Ishikawa (cell line): ENCODE data around the gene TRPV3.

Experiments used
- CEBPB ChIP-seq: IDR thresholded peaks from 2 replicates; pipeline ENCODE4 v1.6.1; 2012
- CREB1 ChIP-seq: IDR thresholded peaks from 2 replicates; pipeline ENCODE4 v1.6.1; 2012; ENCODE audit warnings: low read depth
- EGR1 ChIP-seq: IDR thresholded peaks from 2 replicates; pipeline ENCODE4 v1.6.1; 2012
- EP300 ChIP-seq: IDR thresholded peaks from 2 replicates; pipeline ENCODE4 v1.6.1; 2012; ENCODE audit warnings: borderline replicate concordance
- FOXM1 ChIP-seq: IDR thresholded peaks from 2 replicates; pipeline ENCODE4 v1.6.1; 2012; ENCODE audit warnings: low read depth, borderline replicate concordance
- MAX ChIP-seq: IDR thresholded peaks from 2 replicates; pipeline ENCODE4 v1.6.1; 2012
- NFIC ChIP-seq: IDR thresholded peaks from 2 replicates; pipeline ENCODE4 v1.6.1; 2012
- RAD21 ChIP-seq: IDR thresholded peaks from 2 replicates; pipeline ENCODE4 v1.6.1; 2012; ENCODE audit warnings: low read depth
- REST ChIP-seq: IDR thresholded peaks from 2 replicates; pipeline ENCODE4 v1.6.1; 2012; ENCODE audit warnings: low read depth, mild to moderate bottlenecking
- TAF1 ChIP-seq: IDR thresholded peaks from 2 replicates; pipeline ENCODE4 v1.6.1; 2012; ENCODE audit warnings: low read depth, mild to moderate bottlenecking
- TCF12 ChIP-seq: IDR thresholded peaks from 2 replicates; pipeline ENCODE4 v1.6.1; 2012; ENCODE audit warnings: low read depth
- TEAD4 ChIP-seq: IDR thresholded peaks from 2 replicates; pipeline ENCODE4 v1.6.1; 2012
- USF1 ChIP-seq: IDR thresholded peaks from 2 replicates; pipeline ENCODE4 v1.6.1; 2012
- YY1 ChIP-seq: IDR thresholded peaks from 2 replicates; pipeline ENCODE4 v1.6.1; 2012; ENCODE audit warnings: low read depth
- ZBTB7A ChIP-seq: IDR thresholded peaks from 2 replicates; pipeline ENCODE4 v1.6.1; 2012; ENCODE audit warnings: low read depth

Gene TRPV3

DNA sequence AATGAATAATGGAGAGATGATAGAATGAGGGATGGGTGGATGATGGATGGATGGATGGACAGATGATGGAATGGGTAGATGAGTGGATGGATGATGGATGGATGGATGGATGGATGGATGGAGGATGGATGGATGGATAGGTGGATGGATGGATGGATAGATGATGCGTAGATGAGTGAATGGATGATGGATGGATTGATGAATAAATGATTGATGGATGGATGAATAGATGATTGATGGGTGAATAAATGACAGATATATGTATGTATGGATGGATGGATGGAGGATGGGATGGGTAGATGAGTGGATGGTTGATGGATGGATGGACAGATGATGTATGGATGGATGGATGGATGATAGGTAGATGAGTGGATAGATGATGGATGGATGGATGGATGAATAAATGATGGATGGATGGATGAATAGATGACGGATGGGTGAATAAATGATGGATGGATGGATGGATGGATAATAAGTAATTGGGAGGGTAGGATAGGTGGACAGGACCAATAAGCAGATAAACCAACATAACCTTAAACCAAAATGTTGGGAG lies 7.9 kb downstream of the TRPV3 start:
- no peak for TF ChIP-seq RAD21
- TF ChIP-seq REST: no peak
- TF ChIP-seq TAF1: no peak
- TF ChIP-seq TEAD4: no peak
- no peak for TF ChIP-seq FOXM1
- TF ChIP-seq EP300: no peak
- no peak for TF ChIP-seq EGR1
- no peak for TF ChIP-seq MAX

GRCh38 chr17:3547628-3548027 lies 10.0 kb downstream of the TRPV3 start:
- TF ChIP-seq REST (no peak), TEAD4 (no peak), USF1 (no peak), NFIC (no peak), EP300 (no peak), TAF1 (no peak), ZBTB7A (no peak), CREB1 (no peak), EGR1 (no peak), YY1 (no peak), MAX (no peak), TCF12 (no peak), RAD21 (no peak), CEBPB (no peak), FOXM1 (no peak)

GRCh38 chr17:3546997-3547396 lies 10.6 kb downstream of the TRPV3 start:
- TF ChIP-seq USF1 (no peak), TAF1 (no peak), TCF12 (no peak), MAX (no peak), NFIC (no peak), ZBTB7A (no peak), TEAD4 (no peak), CEBPB (no peak), REST (no peak), RAD21 (no peak), FOXM1 (no peak), EGR1 (no peak), CREB1 (no peak), EP300 (no peak), YY1 (no peak)

- TF ChIP-seq CEBPB (no peak), YY1 (no peak), ZBTB7A (no peak), NFIC (no peak), CREB1 (no peak), TCF12 (no peak), TAF1 (no peak), USF1 (no peak), MAX (no peak), FOXM1 (no peak), REST (no peak), EP300 (no peak), EGR1 (no peak), RAD21 (no peak), TEAD4 (no peak)
Observed at GRCh38 chr17:3546521-3546920, 11.1 kb downstream of the TRPV3 start.
